ENCODE data around the gene GSAP. TPM values are rescaled to one million over a fixed set of nuclear protein-coding genes. Genes with fewer than 3 reads are reported as not detected.
"Not testable (repeated sequence)": the region's sequence is repeated elsewhere in the genome, so short reads cannot be mapped to it uniquely, and the experiment has no call there.

The GSAP gene
- total RNA-seq, 4 donors from 2014 or later: 6.8 to 11.4 (median 9.3) TPM

DNA sequence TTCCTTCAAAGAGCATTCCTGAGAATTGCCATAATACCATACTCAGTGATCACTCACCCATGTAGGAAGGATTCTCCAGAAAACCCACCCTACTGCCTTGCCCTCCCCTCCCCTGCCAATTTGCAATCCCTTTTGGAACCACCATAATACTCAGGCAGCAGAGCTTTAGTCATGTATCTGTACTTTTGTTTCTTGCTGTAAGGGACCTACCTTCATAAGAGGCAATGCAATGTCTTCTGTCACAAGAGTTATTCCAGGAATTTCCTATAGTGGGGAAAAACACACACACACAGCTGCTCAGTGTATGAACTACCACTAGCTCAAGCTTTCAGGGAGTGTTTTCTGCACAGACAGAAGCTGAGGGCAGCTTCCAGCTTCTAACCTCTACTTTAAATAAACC is 67.0 kb downstream of the GSAP start:
- no peak overlapping the region for H3K4me3 ChIP-seq (ENCODE audit: low read depth, poor library complexity, severe bottlenecking)
- intact Hi-C loops (cut with DNase I; ENCODE audit: low total_unique reads): no loop called here
- no peak for TF ChIP-seq POLR2A (IDR thresholded peaks at IDR 0.05)
- TF ChIP-seq, protein P1, sequence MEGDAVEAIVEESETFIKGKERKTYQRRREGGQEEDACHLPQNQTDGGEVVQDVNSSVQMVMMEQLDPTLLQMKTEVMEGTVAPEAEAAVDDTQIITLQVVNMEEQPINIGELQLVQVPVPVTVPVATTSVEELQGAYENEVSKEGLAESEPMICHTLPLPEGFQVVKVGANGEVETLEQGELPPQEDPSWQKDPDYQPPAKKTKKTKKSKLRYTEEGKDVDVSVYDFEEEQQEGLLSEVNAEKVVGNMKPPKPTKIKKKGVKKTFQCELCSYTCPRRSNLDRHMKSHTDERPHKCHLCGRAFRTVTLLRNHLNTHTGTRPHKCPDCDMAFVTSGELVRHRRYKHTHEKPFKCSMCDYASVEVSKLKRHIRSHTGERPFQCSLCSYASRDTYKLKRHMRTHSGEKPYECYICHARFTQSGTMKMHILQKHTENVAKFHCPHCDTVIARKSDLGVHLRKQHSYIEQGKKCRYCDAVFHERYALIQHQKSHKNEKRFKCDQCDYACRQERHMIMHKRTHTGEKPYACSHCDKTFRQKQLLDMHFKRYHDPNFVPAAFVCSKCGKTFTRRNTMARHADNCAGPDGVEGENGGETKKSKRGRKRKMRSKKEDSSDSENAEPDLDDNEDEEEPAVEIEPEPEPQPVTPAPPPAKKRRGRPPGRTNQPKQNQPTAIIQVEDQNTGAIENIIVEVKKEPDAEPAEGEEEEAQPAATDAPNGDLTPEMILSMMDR (IDR thresholded peaks at IDR 0.05): no peak
- DNase-seq (ENCODE audit: low spot score in 2 of 2): no peak

DNA sequence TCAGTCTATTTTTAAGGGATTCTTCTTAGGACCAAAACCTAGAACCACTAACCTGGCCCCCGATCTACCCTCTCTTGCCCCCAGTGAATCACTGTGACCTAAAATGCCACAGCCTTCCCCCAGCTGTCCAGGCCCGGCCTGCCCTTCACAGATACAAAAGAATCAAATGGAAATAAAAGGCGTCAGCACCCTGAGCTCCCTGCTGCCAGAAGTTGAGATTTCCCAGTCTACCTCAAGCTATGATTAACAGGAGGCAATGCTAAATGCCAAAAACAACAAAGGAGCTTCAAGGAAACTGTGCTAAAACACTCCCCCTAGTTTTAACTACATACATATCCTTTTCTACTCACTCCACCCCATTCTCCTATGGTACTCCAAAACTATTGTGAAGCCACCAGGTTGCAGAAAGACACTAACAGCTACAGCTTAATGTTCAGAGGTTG is 67.8 kb downstream of the GSAP start:
- no peak for TF ChIP-seq POLR2A (IDR thresholded peaks at IDR 0.05)
- 52 to 72% methylated on average over 3 of the region's 3 CpGs for WGBS, 2 donors
- H3K4me3 ChIP-seq (ENCODE audit: low read depth, poor library complexity, severe bottlenecking): no peak overlapping the region
- DNase-seq (ENCODE audit: low spot score in 2 of 2): no peak
- intact Hi-C loops (cut with DNase I; ENCODE audit: low total_unique reads): no loop called here

DNA sequence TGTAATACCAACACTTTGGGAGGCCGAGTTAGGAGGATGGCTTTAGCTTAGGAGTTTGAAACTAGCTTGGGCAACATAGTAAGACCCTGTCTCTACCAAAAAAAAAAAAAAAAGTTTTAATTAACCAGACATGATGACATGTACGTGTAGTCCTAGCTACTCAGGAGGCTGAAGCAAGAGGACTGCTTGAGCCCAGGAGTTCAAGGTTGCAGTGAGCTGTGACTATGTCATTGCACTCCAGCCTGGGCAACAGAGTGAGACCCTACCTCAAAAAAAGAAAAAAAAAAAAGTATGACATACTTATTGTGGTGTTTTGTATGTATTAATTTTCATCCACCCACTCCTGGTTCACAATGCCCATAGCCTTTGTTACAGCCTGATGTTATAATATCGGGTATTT is 69.7 kb downstream of the GSAP start:
- 90 to 96% methylated on average over 3 of the region's 3 CpGs for WGBS, 2 donors
- TF ChIP-seq, protein P1 (IDR thresholded peaks at IDR 0.05): no peak
- TF ChIP-seq POLR2A (IDR thresholded peaks at IDR 0.05): no peak
- intact Hi-C loops (cut with DNase I; ENCODE audit: low total_unique reads): no loop called here

DNA sequence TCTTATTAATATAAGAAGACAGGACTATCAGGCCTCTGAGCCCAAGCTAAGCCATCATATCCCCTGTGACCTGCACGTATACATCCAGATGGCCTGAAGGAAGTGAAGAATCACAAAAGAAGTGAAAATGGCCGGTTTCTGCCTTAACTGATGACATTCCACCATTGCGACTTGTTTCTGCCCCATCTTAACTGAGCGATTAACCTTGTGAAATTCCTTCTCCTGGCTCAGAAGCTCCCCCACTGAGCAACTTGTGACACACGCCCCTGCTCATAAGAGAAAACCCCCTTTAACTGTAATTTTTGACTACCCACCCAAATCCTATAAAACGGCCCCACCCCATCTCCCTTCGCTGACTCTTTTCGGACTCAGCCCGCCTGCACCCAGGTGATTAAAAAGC is 70.7 kb downstream of the GSAP start:
- H3K4me3 ChIP-seq (ENCODE audit: low read depth, poor library complexity, severe bottlenecking); DNase-seq (ENCODE audit: low spot score in 2 of 2); intact Hi-C loops (cut with DNase I; ENCODE audit: low total_unique reads): not testable (repeated sequence)
- WGBS, 2 donors: 92 to 96% methylated on average over 9 of the region's 9 CpGs

More for the DNA sequence above, 69.7 kb downstream of the GSAP start:
- no peak overlapping the region for H3K4me3 ChIP-seq (ENCODE audit: low read depth, poor library complexity, severe bottlenecking)
- DNase-seq (ENCODE audit: low spot score in 2 of 2): no peak

DNA sequence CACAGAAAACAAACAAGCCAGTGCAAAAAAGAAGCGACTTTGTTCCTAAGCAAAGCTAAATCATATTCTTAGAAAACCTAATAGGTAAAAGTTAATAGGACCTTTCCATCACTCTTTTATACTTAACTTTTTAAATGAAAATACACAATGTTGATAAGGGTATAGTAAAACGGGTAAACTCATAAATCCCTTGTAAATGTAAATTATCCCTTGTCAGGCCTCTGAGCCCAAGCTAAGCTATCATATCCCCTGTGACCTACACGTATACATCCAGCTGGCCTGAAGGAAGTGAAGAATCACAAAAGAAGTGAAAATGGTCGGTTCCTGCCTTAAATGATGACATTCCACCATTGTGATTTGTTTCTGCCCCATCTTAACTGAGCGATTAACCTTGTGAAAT is 76.4 kb downstream of the GSAP start:
- 74 to 79% methylated on average over 5 of the region's 5 CpGs for WGBS, 2 donors
- no peak overlapping the region for H3K4me3 ChIP-seq (ENCODE audit: low read depth, poor library complexity, severe bottlenecking)
- intact Hi-C loops (cut with DNase I; ENCODE audit: low total_unique reads): no loop called here
- TF ChIP-seq, protein P1 (IDR thresholded peaks at IDR 0.05): no peak
- TF ChIP-seq POLR2A (IDR thresholded peaks at IDR 0.05): no peak
- DNase-seq (ENCODE audit: low spot score in 2 of 2): no peak

DNA sequence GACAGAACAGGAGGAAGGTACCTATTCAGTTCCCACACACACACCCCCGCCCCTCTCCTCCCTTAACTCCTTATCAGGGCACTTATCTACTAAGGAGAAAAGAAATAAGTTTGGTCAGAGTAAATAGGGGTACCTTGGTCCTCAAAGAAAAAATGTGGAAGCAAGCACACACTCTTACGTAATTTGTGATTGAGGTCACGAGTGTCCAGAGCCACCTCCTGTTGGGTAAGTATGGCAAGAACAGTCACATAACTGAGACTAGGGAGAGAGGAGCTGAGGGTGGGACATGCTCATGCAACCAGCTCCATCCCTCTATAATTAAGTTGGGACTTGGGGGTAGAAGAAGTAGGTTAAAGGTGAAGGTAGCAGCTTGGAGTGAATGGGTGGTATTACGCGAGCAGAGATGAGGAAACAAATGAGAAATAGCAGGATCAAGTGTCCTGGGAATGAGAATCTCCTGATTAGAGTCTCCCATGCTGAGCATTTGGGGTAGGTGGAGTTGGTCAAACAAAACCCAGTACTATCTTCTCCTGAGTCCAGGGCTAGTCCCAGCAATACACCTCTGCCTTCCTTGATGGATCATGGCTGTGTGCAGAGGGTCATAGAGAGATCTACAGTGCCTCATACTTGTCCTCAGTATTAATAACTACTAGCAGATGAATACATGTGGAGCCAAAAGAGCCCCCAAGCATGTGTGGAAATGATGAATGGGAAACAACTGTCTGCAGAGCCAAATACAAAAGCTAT is 77.1 kb downstream of the GSAP start:
- intact Hi-C loops (cut with DNase I; ENCODE audit: low total_unique reads): no loop called here
- 70 to 95% methylated on average over 5 of the region's 5 CpGs for WGBS, 2 donors
- TF ChIP-seq, protein P1 (IDR thresholded peaks at IDR 0.05): no peak
- no peak for TF ChIP-seq POLR2A (IDR thresholded peaks at IDR 0.05)
- no peak overlapping the region for H3K4me3 ChIP-seq (ENCODE audit: low read depth, poor library complexity, severe bottlenecking)
- no peak for DNase-seq (ENCODE audit: low spot score in 2 of 2)

DNA sequence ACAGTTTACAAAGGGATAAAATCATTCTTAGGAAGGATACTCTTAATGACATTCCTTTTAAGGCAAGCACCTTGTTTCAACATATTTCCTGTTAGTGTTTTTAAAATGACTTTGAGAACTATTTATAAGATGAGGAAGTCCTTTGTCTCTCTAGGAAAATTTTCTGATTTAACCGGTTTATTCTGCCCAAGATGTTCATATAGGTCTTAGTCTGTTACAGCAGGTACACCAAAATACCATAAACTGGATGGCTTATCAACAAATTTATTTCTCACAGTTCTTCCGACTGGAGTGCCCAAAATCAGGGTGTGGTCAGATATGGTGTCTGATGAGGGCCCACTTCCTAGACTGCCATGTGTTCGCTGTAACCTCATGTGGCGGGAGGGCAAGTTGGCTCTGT is 77.9 kb downstream of the GSAP start:
- intact Hi-C loops (cut with DNase I; ENCODE audit: low total_unique reads): no loop called here
- DNase-seq (ENCODE audit: low spot score in 2 of 2): no peak
- TF ChIP-seq, protein P1 (IDR thresholded peaks at IDR 0.05): no peak
- TF ChIP-seq POLR2A (IDR thresholded peaks at IDR 0.05): no peak
- H3K4me3 ChIP-seq (ENCODE audit: low read depth, poor library complexity, severe bottlenecking): no peak overlapping the region
- 56 to 73% methylated on average over 4 of the region's 4 CpGs for WGBS, 2 donors

Data from lower leg skin (tissue), 4 donors.